Gastrocnemius medialis (tissue), 4 donors: Measurements from ENCODE around the gene HDAC5. TPM values are rescaled to one million over a fixed set of nuclear protein-coding genes. Genes with fewer than 3 reads are reported as not detected.
A peak's percentile ranks its signal among the peaks of the same experiment; 100 is the strongest.

Experiments used
- ATAC-seq, 2 donors: fragments of 150-250 bp; one replicate each; pipeline ENCODE4 v1.9.1; 2016
- DNase-seq, 2 donors: peaks; one replicate each; pipeline ENCODE4 v3.0.0-alpha.2; 2019
- H3K27ac ChIP-seq, 4 donors: fragments of 200-600 bp; sonication (generic); 1 replicate in 1 of 4; 2 replicates in 3 of 4; pipeline ENCODE4 v1.5.1; 2016 to 2018; ENCODE audit warnings: mild to moderate bottlenecking in 2 of 4, moderate library complexity in 1 of 4
- H3K27me3 ChIP-seq, 3 donors: fragments of 200-600 bp; sonication (generic) in 2 of 3; 1 replicate in 1 of 3; 2 replicates in 2 of 3; pipeline versions ENCODE4 v1.5.1 to v1.6.0; 2016 to 2019; ENCODE audit warnings: mild to moderate bottlenecking in 1 of 3, moderate library complexity in 1 of 3
- H3K36me3 ChIP-seq, 2 donors: fragments of 200-600 bp; sonication (generic) in 1 of 2; one replicate each; pipeline ENCODE4 v1.5.1; 2017 to 2018
- H3K4me1 ChIP-seq, 2 donors: fragments of 200-600 bp; sonication (generic) in 1 of 2; one replicate each; pipeline ENCODE4 v1.5.1; 2016 to 2017; ENCODE audit warnings: mild to moderate bottlenecking in 2 of 2
- H3K4me3 ChIP-seq, 4 donors: fragments of 200-600 bp; sonication (generic) in 3 of 4; 1 replicate in 1 of 4; 2 replicates in 3 of 4; pipeline ENCODE4 v1.5.1; 2016 to 2019; ENCODE audit warnings: mild to moderate bottlenecking in 2 of 4
- H3K9me3 ChIP-seq, 3 donors: fragments of 200-600 bp; sonication (generic) in 2 of 3; 1 replicate in 1 of 3; 2 replicates in 2 of 3; pipeline ENCODE4 v1.5.1; 2016 to 2019
- POLR2A ChIP-seq, 2 donors: fragments of 450-650 bp; IDR thresholded peaks; one replicate each; pipeline ENCODE4 v1.6.1; 2017; ENCODE audit warnings: antibody characterized with exemption in 2 of 2, mild to moderate bottlenecking in 2 of 2, moderate library complexity in 2 of 2
- in situ Hi-C, 4 donors: fragments of 200-750 bp; cut with MboI; loops; one replicate each; pipeline versions ENCODE4 v1.15.0 to v1.8.0; 2017; ENCODE audit warnings: low sequenced_read_pairs in 4 of 4
- intact Hi-C: fragments of 100-400 bp; cut with DNase I; formaldehyde crosslinking; loops from one replicate; pipeline ENCODE4 v1.15.1; 2023; ENCODE audit warnings: low total_unique reads
- total RNA-seq, 4 donors: library from RNA; depleted of rRNA; stranded (reverse); fragments of >200 nt; gene quantifications; one replicate each; pipeline versions ENCODE4 v1.1.0 to v1.2.3, GENCODE V29; 2016
- TF ChIP-seq, protein P1 (sequence below), 5 experiments: fragments of 450-650 bp in 3 of 5; fragments of 200-600 bp in 2 of 5; sonication (generic) in 2 of 5; IDR thresholded peaks in 4 of 5; conservative IDR thresholded peaks in 1 of 5; 1 replicate in 4 of 5; 2 replicates in 1 of 5; pipeline ENCODE4 v1.5.1; 2016 to 2019; ENCODE audit warnings: antibody characterized with exemption in 5 of 5, mild to moderate bottlenecking in 3 of 5, moderate library complexity in 3 of 5

HDAC5 gene
- total RNA-seq, 4 donors from 2014 or later, result 36.5 to 301 (median 88.0) TPM

DNA sequence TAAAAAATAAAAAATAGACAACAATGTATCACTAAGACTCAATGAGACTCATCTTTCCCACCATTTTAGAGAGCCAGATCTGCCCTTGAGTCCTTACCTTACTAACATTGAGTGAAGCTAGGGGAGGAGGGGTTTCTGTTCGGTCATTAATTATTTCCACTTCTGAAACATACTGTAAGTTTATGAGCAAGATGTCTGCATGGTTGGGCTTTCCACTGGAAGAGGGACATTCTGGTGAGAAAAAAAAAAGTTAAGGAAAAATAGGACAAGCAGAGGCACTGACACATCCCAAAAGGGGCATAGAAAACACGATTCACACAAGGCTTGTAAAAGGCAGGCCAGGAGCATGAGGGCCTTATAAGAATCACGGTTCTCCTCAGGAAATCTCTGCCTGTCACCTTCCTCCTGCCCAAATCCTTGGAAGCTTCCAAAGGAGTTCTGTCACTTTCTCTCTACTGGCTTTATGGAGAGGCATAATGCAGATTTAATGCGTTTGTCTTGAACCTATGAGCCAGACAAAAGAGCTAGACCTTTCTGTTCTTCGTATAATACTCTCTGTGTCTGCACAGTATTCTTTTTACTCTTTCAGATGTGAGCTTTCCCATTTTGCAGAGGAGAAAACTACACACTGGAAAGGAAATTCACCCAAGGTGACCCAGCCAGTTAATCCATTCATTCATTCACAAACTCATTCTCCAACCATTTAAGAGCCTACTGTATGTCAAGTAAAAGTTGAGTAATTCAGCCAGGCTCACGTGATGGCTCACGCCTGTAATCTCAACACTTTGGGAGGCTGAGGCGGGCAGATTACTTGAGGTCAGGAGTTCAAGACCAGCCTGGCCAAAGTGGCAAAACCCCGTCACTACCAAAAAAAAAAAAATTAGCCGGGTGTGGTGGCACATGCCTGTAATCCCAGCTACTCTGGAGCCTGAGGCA is 59.5 kb downstream of the HDAC5 start:
- H3K27me3 ChIP-seq, result no peaks in the 10 kb centered on the region
- ATAC-seq (no peak), DNase-seq (no peak)
- in situ Hi-C loops, result loop anchor here in 1 of 4 donors (10.0 kb wide), 1 partner anchor 61 kb away; the partner anchor contains the start of gene HDAC5
- H3K9me3 ChIP-seq, result no peaks in the 10 kb centered on the region
- peaks cover 0 to 13% of the 10 kb centered on the region in 2 donors for H3K36me3 ChIP-seq
- intact Hi-C loops, result no loop called here
- TF ChIP-seq POLR2A (IDR thresholded peaks at IDR 0.05), result no peak
- TF ChIP-seq, protein P1, sequence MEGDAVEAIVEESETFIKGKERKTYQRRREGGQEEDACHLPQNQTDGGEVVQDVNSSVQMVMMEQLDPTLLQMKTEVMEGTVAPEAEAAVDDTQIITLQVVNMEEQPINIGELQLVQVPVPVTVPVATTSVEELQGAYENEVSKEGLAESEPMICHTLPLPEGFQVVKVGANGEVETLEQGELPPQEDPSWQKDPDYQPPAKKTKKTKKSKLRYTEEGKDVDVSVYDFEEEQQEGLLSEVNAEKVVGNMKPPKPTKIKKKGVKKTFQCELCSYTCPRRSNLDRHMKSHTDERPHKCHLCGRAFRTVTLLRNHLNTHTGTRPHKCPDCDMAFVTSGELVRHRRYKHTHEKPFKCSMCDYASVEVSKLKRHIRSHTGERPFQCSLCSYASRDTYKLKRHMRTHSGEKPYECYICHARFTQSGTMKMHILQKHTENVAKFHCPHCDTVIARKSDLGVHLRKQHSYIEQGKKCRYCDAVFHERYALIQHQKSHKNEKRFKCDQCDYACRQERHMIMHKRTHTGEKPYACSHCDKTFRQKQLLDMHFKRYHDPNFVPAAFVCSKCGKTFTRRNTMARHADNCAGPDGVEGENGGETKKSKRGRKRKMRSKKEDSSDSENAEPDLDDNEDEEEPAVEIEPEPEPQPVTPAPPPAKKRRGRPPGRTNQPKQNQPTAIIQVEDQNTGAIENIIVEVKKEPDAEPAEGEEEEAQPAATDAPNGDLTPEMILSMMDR (IDR thresholded peaks at IDR 0.05 in 4 of 5, conservative IDR thresholded peaks at IDR 0.05 in 1 of 5), result no peak
- H3K4me3 ChIP-seq, result no peak overlapping the region
- peaks cover 18 to 25% of the 10 kb centered on the region in 2 donors for H3K4me1 ChIP-seq
- H3K27ac ChIP-seq, result no peak overlapping the region

DNA sequence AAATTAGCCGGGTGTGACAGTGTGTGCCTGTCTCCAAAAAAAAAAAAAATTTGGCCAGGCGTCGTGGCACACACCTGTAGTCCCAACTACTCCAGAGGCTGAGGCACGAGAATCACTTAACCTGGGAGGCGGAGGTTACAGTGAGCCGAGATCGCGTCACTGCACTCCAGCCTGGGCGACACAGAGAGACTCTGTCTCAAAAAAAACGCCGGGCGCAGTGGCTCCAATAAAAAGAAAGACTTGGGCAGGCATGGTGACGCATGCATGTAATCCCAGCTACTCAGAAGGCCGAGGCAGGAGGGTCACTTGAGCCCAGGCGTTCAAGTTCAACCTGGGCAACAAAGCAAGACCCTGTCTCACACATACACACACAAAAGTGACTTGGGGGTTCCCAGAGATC is 60.6 kb downstream of the HDAC5 start:
- TF ChIP-seq POLR2A (IDR thresholded peaks at IDR 0.05), result no peak
- TF ChIP-seq, protein P1 (IDR thresholded peaks at IDR 0.05 in 4 of 5, conservative IDR thresholded peaks at IDR 0.05 in 1 of 5), result no peak
- DNase-seq (no peak), ATAC-seq (no peak)
- peak overlapping the region in 1 of 4 donors; percentile 10 for H3K27ac ChIP-seq
- intact Hi-C loops (no loop called here), in situ Hi-C loops (loop anchor here in 1 of 4 donors (10.0 kb wide), 1 partner anchor 62 kb away; the partner anchor contains the start of gene HDAC5)
- no peaks in the 10 kb centered on the region for H3K27me3 ChIP-seq
- peaks cover 0 to 20% of the 10 kb centered on the region in 2 donors for H3K36me3 ChIP-seq
- H3K4me1 ChIP-seq, result peaks cover 18 to 27% of the 10 kb centered on the region in 2 donors
- no peaks in the 10 kb centered on the region for H3K9me3 ChIP-seq
- no peak overlapping the region for H3K4me3 ChIP-seq

DNA sequence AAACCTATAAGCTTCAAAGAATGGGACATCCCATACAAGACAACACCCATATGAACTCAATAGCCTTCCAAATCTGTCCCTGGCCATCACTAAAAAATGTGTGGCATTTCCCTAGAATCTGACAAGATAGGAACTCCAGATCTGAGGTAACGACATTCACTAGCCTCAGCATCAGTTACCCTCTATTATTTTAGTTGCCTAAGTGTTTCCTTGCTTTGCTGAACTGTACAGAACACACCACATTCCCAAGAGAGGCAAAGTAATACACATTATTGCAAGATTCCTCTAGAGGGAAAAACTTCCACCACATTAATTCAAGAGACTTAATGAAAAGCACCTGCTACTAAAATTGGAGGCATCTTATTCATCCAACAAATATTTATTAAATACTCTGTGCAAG is 62.0 kb downstream of the HDAC5 start:
- H3K27ac ChIP-seq, result no peak overlapping the region
- DNase-seq (no peak), ATAC-seq (no peak)
- H3K27me3 ChIP-seq, result no peaks in the 10 kb centered on the region
- in situ Hi-C loops, result loop anchor here in 1 of 4 donors (10.0 kb wide), 1 partner anchor 63 kb away; the partner anchor contains the start of gene HDAC5
- H3K36me3 ChIP-seq, result peaks cover 0 to 20% of the 10 kb centered on the region in 2 donors
- no peak overlapping the region for H3K4me3 ChIP-seq
- H3K4me1 ChIP-seq, result peaks cover 12 to 18% of the 10 kb centered on the region in 2 donors
- H3K9me3 ChIP-seq, result no peaks in the 10 kb centered on the region
- TF ChIP-seq POLR2A (IDR thresholded peaks at IDR 0.05), result no peak
- TF ChIP-seq, protein P1 (IDR thresholded peaks at IDR 0.05 in 4 of 5, conservative IDR thresholded peaks at IDR 0.05 in 1 of 5), result no peak
- intact Hi-C loops, result no loop called here

DNA sequence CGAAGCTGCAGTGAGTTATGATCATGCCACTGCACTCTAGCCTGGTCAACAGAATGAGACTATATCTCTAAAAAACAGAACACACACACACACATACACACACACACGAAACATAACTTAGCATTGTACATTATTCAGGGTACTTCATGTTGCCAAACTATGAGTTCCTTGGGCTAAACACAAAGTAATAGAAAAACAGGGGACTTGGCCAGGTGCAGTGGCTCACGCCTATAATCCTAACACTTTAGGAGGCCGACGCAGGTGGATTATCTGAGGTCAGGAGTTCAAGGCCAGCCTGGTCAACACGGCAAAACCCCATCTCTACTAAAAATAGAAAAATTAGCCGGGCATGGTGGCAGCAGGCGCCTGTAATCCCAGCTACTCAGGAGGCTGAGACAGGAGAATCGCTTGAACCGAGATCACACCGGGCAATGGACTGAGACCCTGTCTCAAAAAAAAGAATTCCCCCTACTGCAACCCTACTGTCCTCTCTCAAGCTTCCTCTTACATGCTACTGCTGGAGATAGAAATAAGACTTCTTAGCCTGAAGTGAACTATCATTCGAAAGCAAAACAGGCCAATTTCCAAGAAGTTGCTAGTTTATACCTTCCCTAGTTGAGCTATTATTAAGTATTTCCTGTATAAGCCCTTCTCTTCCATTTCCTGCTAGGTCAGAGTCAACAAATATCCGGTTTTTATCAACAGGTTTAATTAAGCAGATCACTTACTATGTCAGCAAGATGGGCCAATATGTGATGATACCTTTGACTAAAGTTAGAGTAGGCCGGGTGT is 64.1 kb downstream of the HDAC5 start:
- no peak for TF ChIP-seq POLR2A (IDR thresholded peaks at IDR 0.05)
- TF ChIP-seq, protein P1 (IDR thresholded peaks at IDR 0.05 in 4 of 5, conservative IDR thresholded peaks at IDR 0.05 in 1 of 5), result no peak
- in situ Hi-C loops (no loop called here), intact Hi-C loops (no loop called here)
- H3K4me3 ChIP-seq, result no peak overlapping the region
- no peak overlapping the region for H3K27ac ChIP-seq
- no peaks in the 10 kb centered on the region for H3K9me3 ChIP-seq
- no peaks in the 10 kb centered on the region for H3K27me3 ChIP-seq
- H3K4me1 ChIP-seq, result peaks cover 6 to 13% of the 10 kb centered on the region in 2 donors
- H3K36me3 ChIP-seq, result peaks cover 0 to 20% of the 10 kb centered on the region in 2 donors
- DNase-seq (no peak), ATAC-seq (no peak)
